HG02973 (cell line): Measurements from ENCODE around the gene SUPT3H.

Experiments used
- ATAC-seq: cut with Tn5 transposase; IDR thresholded peaks from one replicate; pipeline ENCODE4 v1.9.1; 2021; ENCODE audit warnings: moderate library complexity; ENCODE audit not compliant: unreplicated experiment

The SUPT3H gene

GRCh38 chr6:45012687-45013086 is 365.0 kb downstream of the SUPT3H start:
- ATAC-seq = no peak

- no peak for ATAC-seq
These were observed 368.2 kb downstream of the SUPT3H start for GRCh38 chr6:45009576-45009975.

GRCh38 chr6:45006893-45007292 is 370.8 kb downstream of the SUPT3H start:
- no peak for ATAC-seq

- ATAC-seq = no peak
These were observed 373.8 kb downstream of the SUPT3H start for GRCh38 chr6:45003961-45004360.

- ATAC-seq = no peak
These were observed 374.3 kb downstream of the SUPT3H start for GRCh38 chr6:45003387-45003786.

GRCh38 chr6:45002390-45003105 is 375.2 kb downstream of the SUPT3H start:
- no peak for ATAC-seq

GRCh38 chr6:45001663-45002062 is 376.1 kb downstream of the SUPT3H start:
- ATAC-seq = peak; percentile 91

- no peak for ATAC-seq
These were observed 376.9 kb downstream of the SUPT3H start for GRCh38 chr6:45000833-45001232.

GRCh38 chr6:44999066-44999465 is 378.7 kb downstream of the SUPT3H start:
- peak; percentile 40 for ATAC-seq

- no peak for ATAC-seq
These were observed 382.1 kb downstream of the SUPT3H start for GRCh38 chr6:44995486-44996132.

- no peak for ATAC-seq
These were observed 388.3 kb downstream of the SUPT3H start for GRCh38 chr6:44989391-44989790.

- no peak for ATAC-seq
These were observed 392.7 kb downstream of the SUPT3H start for GRCh38 chr6:44985006-44985405.

GRCh38 chr6:44983467-44984365 is 394.0 kb downstream of the SUPT3H start:
- ATAC-seq = no peak

GRCh38 chr6:44980841-44981240 is 396.9 kb downstream of the SUPT3H start:
- no peak for ATAC-seq

GRCh38 chr6:44976677-44977641 is 400.8 kb downstream of the SUPT3H start:
- no peak for ATAC-seq

- ATAC-seq = no peak
These were observed 403.2 kb downstream of the SUPT3H start for GRCh38 chr6:44974511-44974910.

- ATAC-seq = no peak
These were observed 405.0 kb downstream of the SUPT3H start for GRCh38 chr6:44972709-44973108.

- no peak for ATAC-seq
These were observed 408.1 kb downstream of the SUPT3H start for GRCh38 chr6:44969446-44970185.

GRCh38 chr6:44967481-44967880 is 410.3 kb downstream of the SUPT3H start:
- no peak for ATAC-seq
